Activated CD8-positive, alpha-beta T cell treated with anti-CD3 and anti-CD28 coated beads for 36 hours (primary cell): ENCODE results near the gene VWA5B2. TPM values are rescaled to one million over a fixed set of nuclear protein-coding genes. Genes with fewer than 3 reads are reported as not detected.

Source experiments
- ATAC-seq: fragments of 200-7000 bp; cut with Tn5 transposase; one replicate; pipeline ENCODE4 v1.10.0; 2021; ENCODE audit warnings: mild to moderate bottlenecking, moderate library complexity
- CTCF ChIA-PET: fragments of 350-600 bp; sonication (Branson Sonifier 250); formaldehyde crosslinking; loops from one replicate; lab custom pipeline; 2021; ENCODE audit warnings: antibody characterized with exemption; lab: Charles Lee
- POLR2A ChIA-PET: fragments of 350-600 bp; sonication (Branson Sonifier 250); formaldehyde crosslinking; loops from one replicate; lab custom pipeline; 2021; ENCODE audit warnings: antibody characterized with exemption; lab: Charles Lee
- DNase-seq: peaks from one replicate; pipeline ENCODE4 v3.0.0-alpha.2; 2020
- H3K27ac Mint-ChIP-seq: one replicate; pipeline ENCODE4 v1.8.0; 2021; ENCODE audit warnings: mild to moderate bottlenecking, mixed read lengths
- H3K27me3 Mint-ChIP-seq: one replicate; pipeline ENCODE4 v1.8.0; 2021; ENCODE audit warnings: mixed read lengths
- H3K36me3 Mint-ChIP-seq: one replicate; pipeline ENCODE4 v1.8.0; 2021; ENCODE audit warnings: low read depth, mixed read lengths
- H3K4me1 Mint-ChIP-seq: one replicate; pipeline ENCODE4 v1.8.0; 2021; ENCODE audit warnings: low read depth, mixed read lengths
- H3K4me3 Mint-ChIP-seq: one replicate; pipeline ENCODE4 v1.8.0; 2021; ENCODE audit warnings: mild to moderate bottlenecking, moderate library complexity, mixed read lengths
- H3K9me3 Mint-ChIP-seq: one replicate; pipeline ENCODE4 v1.8.0; 2021; ENCODE audit warnings: mixed read lengths
- CTCF ChIP-seq: fragments of 200-600 bp; IDR thresholded peaks from one replicate; pipeline ENCODE4 v1.8.0; 2022; ENCODE audit warnings: antibody characterized with exemption, mild to moderate bottlenecking
- intact Hi-C: fragments of 100-400 bp; cut with micrococcal nuclease; formaldehyde crosslinking; loops from one replicate; pipeline ENCODE4 v1.10.0; 2022
- total RNA-seq, 2 experiments: library from RNA; stranded (reverse); gene quantifications; one replicate each; pipeline ENCODE4 v1.2.3, GENCODE V29; 2021

VWA5B2 gene
- total RNA-seq, 2 experiments from 2014 or later: not detected

- Mint-ChIP-seq H3K4me3 (peak overlapping the region; percentile 51), H3K4me1 (peaks cover 11% of the 10 kb centered on the region), H3K27me3 (peaks cover 37% of the 10 kb centered on the region), H3K27ac (no peak overlapping the region), H3K9me3 (no peaks in the 10 kb centered on the region), H3K36me3 (no peaks in the 10 kb centered on the region)
- no peak for TF ChIP-seq CTCF
- ATAC-seq (no peak), DNase-seq (no peak)
- ChIA-PET CTCF (interaction anchor here (0.8 to 5.1 kb wide), 37 partner anchors 9 to 369 kb away, joined by 3 to 67 read pairs (median 10); partner anchors contain the start of genes ABCF3, CAMK2N2, EEF1AKMT4 and PARL), POLR2A (interaction anchor here (1.3 to 3.1 kb wide), 3 partner anchors 12 to 21 kb away, joined by 6 to 9 read pairs (median 6); partner anchors contain the start of gene EEF1AKMT4)
- intact Hi-C loops: loop anchor here (5.0 kb wide), 1 partner anchor 59 kb away; no protein-coding TSS in a partner anchor
Measured at GRCh38 chr3:184228376-184229137, 828 bp upstream of the VWA5B2 start.

DNA sequence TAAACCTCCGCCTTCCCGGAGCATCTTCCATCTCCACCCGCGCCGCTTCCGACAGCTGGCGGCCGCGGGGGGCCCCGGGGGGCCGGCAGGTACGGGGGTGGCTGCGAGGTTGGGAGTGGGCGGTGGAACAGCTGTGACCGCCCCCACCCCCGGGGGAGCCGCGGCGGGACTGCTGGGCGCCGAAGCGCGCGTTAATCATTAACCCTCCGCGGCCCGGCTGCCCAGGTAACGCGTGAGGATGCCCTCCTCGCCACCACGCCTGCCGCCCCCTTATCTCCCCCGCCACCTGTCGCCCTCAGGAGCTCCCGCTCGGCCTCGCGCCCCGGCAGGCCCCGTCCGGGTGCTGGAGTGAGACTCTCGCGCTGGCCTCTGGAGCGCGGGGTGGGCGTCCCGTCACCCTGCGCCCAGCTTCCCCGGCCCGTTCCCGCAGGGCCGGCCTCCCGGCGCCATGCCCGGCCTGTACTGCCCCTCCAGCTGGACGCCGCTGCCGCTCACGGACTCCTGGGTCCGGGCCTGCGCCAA lies 757 bp downstream of the VWA5B2 start:
- CTCF ChIA-PET: interaction anchor here (0.7 to 5.1 kb wide), 7 partner anchors 13 to 346 kb away, joined by 3 to 67 read pairs (median 4); partner anchors contain the start of genes EEF1AKMT4 and PARL
- H3K4me1 Mint-ChIP-seq: peaks cover 11% of the 10 kb centered on the region
- H3K27me3 Mint-ChIP-seq: peaks cover 36% of the 10 kb centered on the region
- intact Hi-C loops: no loop called here
- POLR2A ChIA-PET: interaction anchor here (0.8 to 3.1 kb wide), 5 partner anchors 10 to 62 kb away, joined by 3 to 9 read pairs (median 5); partner anchors contain the start of genes CAMK2N2 and EEF1AKMT4
- no peak for ATAC-seq
- peak overlapping the region; percentile 54 for H3K4me3 Mint-ChIP-seq
- H3K27ac Mint-ChIP-seq: no peak overlapping the region
- H3K9me3 Mint-ChIP-seq: no peaks in the 10 kb centered on the region
- no peaks in the 10 kb centered on the region for H3K36me3 Mint-ChIP-seq
- TF ChIP-seq CTCF: no peak
- no peak for DNase-seq

DNA sequence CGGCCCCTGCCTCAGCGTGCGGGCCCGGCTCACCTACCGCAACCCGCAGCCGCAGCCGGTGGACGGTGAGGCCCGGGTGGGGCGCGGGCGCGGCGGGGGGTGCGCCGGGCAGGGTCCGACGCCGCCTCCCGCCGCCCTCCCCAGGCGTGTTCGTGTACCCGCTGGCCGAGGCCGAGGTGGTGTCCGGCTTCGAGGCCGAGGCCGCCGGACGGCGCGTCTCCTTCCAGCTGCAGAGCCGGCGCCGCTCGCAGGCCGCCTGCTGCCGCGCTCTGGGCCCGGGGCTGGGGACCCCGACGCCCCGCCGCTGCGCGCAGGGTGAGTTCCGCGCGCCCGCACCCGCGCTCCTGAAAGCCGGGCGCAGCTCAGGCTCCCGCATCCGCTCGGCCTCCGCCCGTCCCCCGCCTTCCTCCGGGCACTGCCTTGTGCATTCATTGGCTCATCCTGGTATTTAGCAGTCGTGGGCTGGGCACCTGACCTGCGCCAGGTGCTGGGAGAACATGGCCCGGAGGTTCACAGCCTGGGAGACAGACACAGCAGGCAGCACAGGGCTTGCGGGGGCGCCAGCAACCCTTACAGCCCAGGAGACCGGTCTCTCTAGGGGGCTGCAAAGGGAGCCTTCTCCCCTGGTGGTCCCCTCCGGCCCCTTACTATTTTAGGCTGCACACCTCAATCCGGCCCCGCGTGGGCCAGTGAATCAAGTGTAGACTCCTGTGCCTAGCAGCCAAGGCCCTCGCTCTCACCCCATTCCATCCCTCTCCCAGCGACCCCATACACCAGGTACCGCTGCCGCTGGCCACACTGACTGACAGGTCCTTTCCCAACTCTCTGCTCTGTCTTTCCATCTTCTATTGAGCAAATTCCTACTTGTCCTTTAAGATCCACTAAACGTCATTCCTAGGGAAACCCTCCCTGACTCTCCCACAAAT lies 1.5 kb downstream of the VWA5B2 start:
- Mint-ChIP-seq H3K4me1 (peaks cover 11% of the 10 kb centered on the region), H3K27me3 (peaks cover 33% of the 10 kb centered on the region), H3K9me3 (no peaks in the 10 kb centered on the region), H3K27ac (no peak overlapping the region), H3K36me3 (no peaks in the 10 kb centered on the region), H3K4me3 (peak overlapping the region; percentile 50)
- ChIA-PET CTCF (interaction anchor here (0.7 to 1.5 kb wide), 4 partner anchors 12 to 59 kb away, joined by 3 to 6 read pairs (median 4); no protein-coding TSS in a partner anchor), POLR2A (interaction anchor here (1.3 to 1.7 kb wide), 2 partner anchors 15 to 31 kb away, joined by 5 read pairs; partner anchors contain the start of gene CAMK2N2)
- DNase-seq (no peak), ATAC-seq (no peak)
- no peak for TF ChIP-seq CTCF
- intact Hi-C loops: no loop called here

GRCh38 chr3:184231671-184232070 lies 2.3 kb downstream of the VWA5B2 start:
- H3K4me3 Mint-ChIP-seq: peak overlapping the region; percentile 50
- ChIA-PET CTCF (interaction anchor here (1.0 to 1.5 kb wide), 2 partner anchors 11 to 58 kb away, joined by 3 to 6 read pairs; no protein-coding TSS in a partner anchor), POLR2A (interaction anchor here (1.0 kb wide), 1 partner anchor 18 kb away, joined by 3 read pairs; the partner anchor contains the start of gene EEF1AKMT4)
- no peak overlapping the region for H3K27ac Mint-ChIP-seq
- peaks cover 33% of the 10 kb centered on the region for H3K27me3 Mint-ChIP-seq
- H3K4me1 Mint-ChIP-seq: peaks cover 11% of the 10 kb centered on the region
- intact Hi-C loops: no loop called here
- no peaks in the 10 kb centered on the region for H3K36me3 Mint-ChIP-seq
- TF ChIP-seq CTCF: no peak
- ATAC-seq: no peak
- DNase-seq: no peak
- H3K9me3 Mint-ChIP-seq: no peaks in the 10 kb centered on the region
